GM12874 (cell line): ENCODE data around the gene RABGAP1L.

ENCODE experiments used
- CTCF ChIP-seq: IDR thresholded peaks from 2 replicates; pipeline ENCODE4 v1.5.1; 2011; ENCODE audit warnings: low read depth, mild to moderate bottlenecking, control low read depth, low read length, moderate library complexity; ENCODE audit not compliant: insufficient read depth

Gene RABGAP1L

GRCh38 chr1:174358344-174358743 is 199.0 kb downstream of the RABGAP1L start:
- TF ChIP-seq CTCF, result no peak

DNA sequence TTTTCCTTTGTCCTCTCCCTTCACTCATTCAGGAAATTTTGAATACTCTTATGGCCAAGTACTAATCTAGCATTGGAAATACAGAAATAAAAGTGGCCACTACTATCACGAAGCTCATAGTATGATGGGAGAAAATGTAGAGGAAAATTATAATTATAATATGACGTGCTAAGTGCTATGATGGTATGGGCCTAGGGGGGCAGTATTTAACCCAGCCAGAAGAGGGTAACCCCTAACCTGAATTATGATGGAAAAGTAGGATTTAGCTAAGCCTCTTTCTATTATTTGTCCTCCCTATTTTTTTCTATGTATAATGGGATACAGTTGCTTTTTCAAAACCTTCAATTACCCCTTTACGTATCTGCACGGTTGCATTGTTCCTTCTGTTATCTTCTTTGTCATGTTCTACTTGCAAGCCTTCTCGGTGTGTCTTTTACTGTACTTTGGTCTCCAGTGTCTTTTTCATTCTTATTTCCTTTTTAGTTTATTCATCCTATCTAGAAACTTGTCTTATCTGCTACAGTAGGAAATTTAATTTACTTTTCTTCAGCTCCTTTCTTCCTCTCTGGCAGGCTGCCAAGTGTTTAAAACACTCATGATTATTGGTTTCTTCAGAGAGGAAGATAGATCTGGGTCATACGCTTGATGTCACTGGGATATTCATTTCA is 199.6 kb downstream of the RABGAP1L start:
- no peak for TF ChIP-seq CTCF

DNA sequence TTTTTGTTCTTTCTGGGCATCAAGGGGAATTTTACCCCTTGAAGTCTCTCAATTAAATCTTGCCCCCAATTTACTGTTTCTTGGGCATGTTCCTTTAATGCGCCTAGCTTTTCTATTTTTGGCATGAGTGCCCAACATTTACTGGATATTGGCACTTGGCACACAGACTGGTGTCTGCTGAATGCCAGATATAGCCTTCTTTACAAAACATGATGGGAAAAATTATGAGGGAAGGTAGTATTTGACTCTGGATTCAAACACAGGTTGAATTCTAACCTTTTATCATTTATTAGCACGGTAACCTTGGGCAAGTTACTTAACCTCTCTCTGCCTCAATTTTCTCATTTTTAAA is 200.1 kb downstream of the RABGAP1L start:
- no peak for TF ChIP-seq CTCF

DNA sequence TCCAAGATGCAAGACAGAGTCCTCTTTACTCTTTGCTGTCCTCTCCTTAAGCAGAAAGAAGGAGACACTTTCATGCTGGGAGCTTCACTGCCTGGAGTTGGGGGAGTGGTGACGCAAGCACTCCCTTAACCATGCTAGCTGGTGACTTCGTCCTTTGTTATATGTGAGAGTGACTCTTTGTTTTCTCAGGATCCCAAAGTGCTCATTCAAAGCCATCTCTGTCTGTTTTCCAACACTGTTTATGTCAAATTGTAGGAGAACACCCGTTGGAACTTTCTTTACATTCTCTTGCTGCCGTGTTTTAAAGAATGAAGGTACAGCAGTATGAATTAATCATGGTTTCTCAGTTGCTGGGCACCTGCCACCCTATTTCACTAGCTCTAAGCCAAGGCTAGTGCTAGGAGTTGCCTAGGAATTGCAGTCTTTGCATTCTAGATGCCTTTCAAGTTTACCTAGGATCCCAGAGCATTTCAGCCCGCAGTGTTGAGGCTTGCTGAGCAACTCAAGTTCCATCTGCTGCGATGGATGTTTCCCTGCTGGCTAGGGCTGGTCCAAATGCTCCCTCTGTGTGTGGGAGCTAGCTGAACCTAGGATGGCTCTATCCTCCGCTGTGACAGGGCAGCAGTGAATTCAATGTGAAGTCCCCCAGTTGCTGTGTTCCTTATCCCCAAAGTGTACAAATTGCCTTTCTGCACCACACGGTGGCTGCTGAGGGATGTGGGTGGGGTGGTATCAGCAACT is 205.8 kb downstream of the RABGAP1L start:
- no peak for TF ChIP-seq CTCF

GRCh38 chr1:174366946-174367345 is 207.6 kb downstream of the RABGAP1L start:
- TF ChIP-seq CTCF, result no peak

DNA sequence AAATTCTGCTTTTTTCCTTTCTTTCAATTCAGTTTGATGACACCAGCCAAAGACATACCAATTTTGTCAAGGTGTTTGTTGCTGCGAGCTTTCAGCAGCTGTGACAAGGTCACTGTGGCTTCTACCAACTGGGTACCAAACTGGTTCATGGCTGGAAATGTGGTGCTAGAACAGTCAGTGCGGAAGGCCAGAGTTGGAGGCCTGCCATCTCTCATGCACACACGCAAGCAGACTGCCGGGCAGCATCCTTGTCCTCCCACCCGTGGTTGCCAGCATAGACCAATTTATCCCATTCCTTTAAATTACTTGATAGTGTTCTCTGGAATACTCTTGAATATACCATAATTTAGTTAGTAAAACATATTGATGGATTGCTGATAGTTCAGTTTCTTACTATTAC is 208.6 kb downstream of the RABGAP1L start:
- TF ChIP-seq CTCF, result no peak

DNA sequence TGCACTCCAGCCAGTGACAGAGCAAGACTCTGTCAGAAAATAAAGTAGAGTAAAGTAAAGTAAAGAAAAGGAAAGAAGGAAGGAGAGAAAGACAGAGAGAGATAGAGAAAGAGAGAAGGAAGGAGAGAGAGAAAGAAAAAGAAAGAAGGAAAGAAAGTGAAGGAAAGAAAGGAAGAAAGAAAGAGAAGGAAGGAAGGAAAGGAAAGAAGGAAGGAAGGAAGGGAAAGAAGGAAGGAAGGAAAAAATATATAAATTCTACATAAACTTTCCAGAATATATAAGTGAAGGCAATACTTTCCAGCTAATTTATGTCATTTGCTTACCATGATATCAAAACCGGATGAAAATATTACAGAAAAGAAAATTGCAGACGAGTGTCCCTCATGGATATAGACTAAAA is 216.7 kb downstream of the RABGAP1L start:
- TF ChIP-seq CTCF, result no peak
